Measurements from ENCODE around the gene FAM240B.

The FAM240B gene

DNA sequence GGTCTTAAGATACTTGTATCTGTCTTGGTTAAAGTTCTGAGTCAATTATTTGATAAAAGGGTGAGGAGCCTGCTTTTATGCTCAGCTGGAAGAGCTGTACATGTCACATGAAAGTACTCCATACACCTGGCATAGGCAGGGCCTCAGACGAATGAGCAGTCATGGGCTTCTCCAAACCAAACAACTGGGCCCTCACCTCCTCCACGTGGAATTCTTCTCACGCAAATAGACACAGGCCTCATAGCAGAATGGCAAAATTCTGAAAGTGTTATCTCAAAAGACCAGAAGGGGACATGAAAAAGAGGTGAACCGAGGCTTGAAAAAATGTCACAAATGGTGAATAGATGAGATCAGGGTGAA, 48.6 kb downstream of the FAM240B start:
- Histone ChIP-seq H3F3A (ENCODE audit: insufficient read depth) (no peaks in the 10 kb centered on the region), H3K4me3 (ENCODE audit: insufficient read depth, low read length, poor library complexity, severe bottlenecking) (no peak overlapping the region), H4K20me1 (ENCODE audit: low read depth, low read length) (no peaks in the 10 kb centered on the region), H3K4me2 (ENCODE audit: low read depth, low read length, poor library complexity, severe bottlenecking) (no peak overlapping the region), H3K9me3 (ENCODE audit: insufficient read depth, low read length) (no peaks in the 10 kb centered on the region), H3K36me3 (ENCODE audit: low read length) (no peaks in the 10 kb centered on the region), H2AFZ (ENCODE audit: low read depth, low read length, severe bottlenecking) (no peak overlapping the region), H3K9ac (ENCODE audit: low read length) (no peak overlapping the region), H3K9me2 (replicated peaks; ENCODE audit: insufficient read depth, low read length) (no peaks in the 10 kb centered on the region), H3K27me3 (ENCODE audit: low read length) (no peaks in the 10 kb centered on the region), H3K27ac (ENCODE audit: low read depth, low read length) (no peak overlapping the region), H3K79me2 (ENCODE audit: insufficient read depth, low read length) (no peaks in the 10 kb centered on the region)
- no peak for TF ChIP-seq EZH2phosphoT487 (conservative IDR thresholded peaks at IDR 0.05; ENCODE audit: low read length)
- TF ChIP-seq, protein P1, sequence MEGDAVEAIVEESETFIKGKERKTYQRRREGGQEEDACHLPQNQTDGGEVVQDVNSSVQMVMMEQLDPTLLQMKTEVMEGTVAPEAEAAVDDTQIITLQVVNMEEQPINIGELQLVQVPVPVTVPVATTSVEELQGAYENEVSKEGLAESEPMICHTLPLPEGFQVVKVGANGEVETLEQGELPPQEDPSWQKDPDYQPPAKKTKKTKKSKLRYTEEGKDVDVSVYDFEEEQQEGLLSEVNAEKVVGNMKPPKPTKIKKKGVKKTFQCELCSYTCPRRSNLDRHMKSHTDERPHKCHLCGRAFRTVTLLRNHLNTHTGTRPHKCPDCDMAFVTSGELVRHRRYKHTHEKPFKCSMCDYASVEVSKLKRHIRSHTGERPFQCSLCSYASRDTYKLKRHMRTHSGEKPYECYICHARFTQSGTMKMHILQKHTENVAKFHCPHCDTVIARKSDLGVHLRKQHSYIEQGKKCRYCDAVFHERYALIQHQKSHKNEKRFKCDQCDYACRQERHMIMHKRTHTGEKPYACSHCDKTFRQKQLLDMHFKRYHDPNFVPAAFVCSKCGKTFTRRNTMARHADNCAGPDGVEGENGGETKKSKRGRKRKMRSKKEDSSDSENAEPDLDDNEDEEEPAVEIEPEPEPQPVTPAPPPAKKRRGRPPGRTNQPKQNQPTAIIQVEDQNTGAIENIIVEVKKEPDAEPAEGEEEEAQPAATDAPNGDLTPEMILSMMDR (IDR thresholded peaks at IDR 0.05; ENCODE audit: insufficient read depth, low read length, poor library complexity, severe bottlenecking) = no peak

DNA sequence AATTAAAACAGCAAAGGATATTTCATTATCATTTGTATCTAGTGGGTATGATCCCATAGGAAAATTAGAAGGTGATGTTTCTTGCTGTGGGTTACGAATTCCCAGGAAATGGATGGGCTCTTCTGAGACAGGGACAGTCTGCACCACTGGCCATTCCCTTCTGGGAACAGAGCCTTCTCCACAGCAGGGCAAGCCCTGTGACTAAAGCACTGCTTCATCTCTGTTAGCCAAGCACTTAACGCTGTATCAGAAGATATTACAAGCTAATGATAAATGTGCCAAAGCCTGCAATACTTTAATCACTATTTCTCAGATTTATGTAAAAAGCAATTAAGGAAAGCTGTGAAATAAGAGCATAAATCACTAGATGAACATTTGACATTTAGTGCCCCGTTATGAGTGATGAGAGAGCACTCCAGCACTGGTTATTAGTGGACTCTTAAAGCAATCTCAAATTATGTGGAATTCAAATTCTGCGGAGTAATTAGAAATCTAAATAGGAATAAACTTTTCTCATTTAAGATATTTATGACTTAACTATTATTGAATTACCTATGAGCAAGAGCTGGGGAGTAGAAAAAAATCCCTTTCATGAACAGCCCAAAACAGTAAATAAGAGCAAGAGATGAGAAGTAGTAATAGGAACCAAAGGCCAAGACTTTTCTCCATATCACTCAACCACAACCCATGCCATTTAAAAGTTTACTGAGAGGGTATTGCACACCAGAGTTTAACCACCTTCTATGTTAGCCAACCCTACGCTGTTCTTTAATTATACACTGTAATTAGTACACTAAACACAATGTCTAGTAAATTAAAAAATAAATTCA, 49.2 kb downstream of the FAM240B start:
- no peaks in the 10 kb centered on the region for H3K9me3 ChIP-seq (ENCODE audit: insufficient read depth, low read length)
- no peaks in the 10 kb centered on the region for H3K79me2 ChIP-seq (ENCODE audit: insufficient read depth, low read length)
- H3K9ac ChIP-seq (ENCODE audit: low read length) = no peak overlapping the region
- no peak overlapping the region for H3K4me2 ChIP-seq (ENCODE audit: low read depth, low read length, poor library complexity, severe bottlenecking)
- H3K9me2 ChIP-seq (replicated peaks; ENCODE audit: insufficient read depth, low read length) = no peaks in the 10 kb centered on the region
- H3K27me3 ChIP-seq (ENCODE audit: low read length) = no peaks in the 10 kb centered on the region
- H2AFZ ChIP-seq (ENCODE audit: low read depth, low read length, severe bottlenecking) = no peak overlapping the region
- H3K27ac ChIP-seq (ENCODE audit: low read depth, low read length) = no peak overlapping the region
- H3K36me3 ChIP-seq (ENCODE audit: low read length) = no peaks in the 10 kb centered on the region
- no peak overlapping the region for H3K4me3 ChIP-seq (ENCODE audit: insufficient read depth, low read length, poor library complexity, severe bottlenecking)
- H4K20me1 ChIP-seq (ENCODE audit: low read depth, low read length) = no peaks in the 10 kb centered on the region
- TF ChIP-seq EZH2phosphoT487 (conservative IDR thresholded peaks at IDR 0.05; ENCODE audit: low read length) = no peak
- TF ChIP-seq, protein P1 (IDR thresholded peaks at IDR 0.05; ENCODE audit: insufficient read depth, low read length, poor library complexity, severe bottlenecking) = no peak
- no peaks in the 10 kb centered on the region for H3F3A ChIP-seq (ENCODE audit: insufficient read depth)

DNA sequence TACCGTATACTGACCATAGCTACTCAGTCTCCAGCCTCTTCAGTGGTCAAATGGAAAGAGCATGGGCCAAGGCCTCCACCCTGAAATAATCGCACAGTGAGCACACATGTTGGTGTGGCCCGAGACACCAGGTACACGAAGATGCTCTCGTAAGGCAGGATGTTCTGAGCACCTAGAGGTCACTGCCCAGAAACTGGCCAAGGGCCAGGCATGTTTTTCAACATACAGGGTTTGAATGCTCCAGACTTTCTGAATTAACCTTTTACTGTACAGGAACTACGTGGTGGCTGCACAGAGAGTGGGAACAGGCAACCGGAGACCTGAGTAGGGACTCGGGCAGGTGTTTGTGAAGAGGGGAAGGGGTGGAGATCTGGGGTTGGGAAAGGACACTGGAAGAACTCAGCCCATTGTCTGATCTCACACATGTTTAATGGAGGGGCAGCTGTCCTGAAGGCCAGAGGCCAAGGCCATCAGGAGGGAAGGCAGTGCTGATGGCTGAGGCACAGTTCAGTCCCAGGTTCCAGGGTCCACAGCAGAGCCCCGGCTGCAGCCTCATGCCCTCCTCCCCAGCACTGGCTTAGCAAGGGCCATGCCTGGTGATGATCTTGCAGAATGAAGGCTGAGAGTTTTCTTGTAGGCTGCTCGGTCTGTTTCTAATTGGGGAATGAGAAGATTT, 51.0 kb downstream of the FAM240B start:
- H3K9me3 ChIP-seq (ENCODE audit: insufficient read depth, low read length) = no peaks in the 10 kb centered on the region
- H3F3A ChIP-seq (ENCODE audit: insufficient read depth) = no peaks in the 10 kb centered on the region
- no peak overlapping the region for H3K4me3 ChIP-seq (ENCODE audit: insufficient read depth, low read length, poor library complexity, severe bottlenecking)
- H3K36me3 ChIP-seq (ENCODE audit: low read length) = no peaks in the 10 kb centered on the region
- no peak overlapping the region for H3K9ac ChIP-seq (ENCODE audit: low read length)
- H2AFZ ChIP-seq (ENCODE audit: low read depth, low read length, severe bottlenecking) = no peak overlapping the region
- no peaks in the 10 kb centered on the region for H3K9me2 ChIP-seq (replicated peaks; ENCODE audit: insufficient read depth, low read length)
- TF ChIP-seq, protein P1 (IDR thresholded peaks at IDR 0.05; ENCODE audit: insufficient read depth, low read length, poor library complexity, severe bottlenecking) = no peak
- TF ChIP-seq EZH2phosphoT487 (conservative IDR thresholded peaks at IDR 0.05; ENCODE audit: low read length) = no peak
- H4K20me1 ChIP-seq (ENCODE audit: low read depth, low read length) = no peaks in the 10 kb centered on the region
- no peaks in the 10 kb centered on the region for H3K27me3 ChIP-seq (ENCODE audit: low read length)
- H3K4me2 ChIP-seq (ENCODE audit: low read depth, low read length, poor library complexity, severe bottlenecking) = no peak overlapping the region
- no peaks in the 10 kb centered on the region for H3K79me2 ChIP-seq (ENCODE audit: insufficient read depth, low read length)
- H3K27ac ChIP-seq (ENCODE audit: low read depth, low read length) = no peak overlapping the region
